ENCODE results near the gene BNC1.

BNC1 gene

GRCh38 chr15:83284559-83285283 lies at the start of gene BNC1:
BNC1 (minus strand) TSS chr15:83284664; CDS start chr15:83284628, 36 bp downstream.
- TF ChIP-seq POLR2A (IDR thresholded peaks at IDR 0.05; ENCODE audit: low read depth, low read length), result no peak
- FAIRE-seq (no peak), DNase-seq (ENCODE audit: insufficient read length, low spot score) (no peak)

- DNase-seq (ENCODE audit: insufficient read length, low spot score), result no peak
- FAIRE-seq, result no peak
- TF ChIP-seq POLR2A (IDR thresholded peaks at IDR 0.05; ENCODE audit: low read depth, low read length), result no peak
These were observed 42.6 kb upstream of the BNC1 start for GRCh38 chr15:83327041-83327440.

- TF ChIP-seq POLR2A (IDR thresholded peaks at IDR 0.05; ENCODE audit: low read depth, low read length), result no peak
- DNase-seq (ENCODE audit: insufficient read length, low spot score) (no peak), FAIRE-seq (no peak)
These were observed 40.3 kb upstream of the BNC1 start for GRCh38 chr15:83324799-83325198.

- no peak for FAIRE-seq
- no peak for DNase-seq (ENCODE audit: insufficient read length, low spot score)
These were observed 38.8 kb upstream of the BNC1 start for GRCh38 chr15:83323296-83323711.

GRCh38 chr15:83322691-83323090 lies 38.2 kb upstream of the BNC1 start:
- no peak for TF ChIP-seq POLR2A (IDR thresholded peaks at IDR 0.05; ENCODE audit: low read depth, low read length)
- DNase-seq (ENCODE audit: insufficient read length, low spot score) (no peak), FAIRE-seq (no peak)

More at GRCh38 chr15:83323296-83323711, 38.8 kb upstream of the BNC1 start:
- TF ChIP-seq POLR2A (IDR thresholded peaks at IDR 0.05; ENCODE audit: low read depth, low read length), result no peak

- no peak for DNase-seq (ENCODE audit: insufficient read length, low spot score)
- no peak for TF ChIP-seq POLR2A (IDR thresholded peaks at IDR 0.05; ENCODE audit: low read depth, low read length)
- no peak for FAIRE-seq
These were observed 37.6 kb upstream of the BNC1 start for GRCh38 chr15:83322061-83322460.

- DNase-seq (ENCODE audit: insufficient read length, low spot score) (no peak), FAIRE-seq (no peak)
- TF ChIP-seq POLR2A (IDR thresholded peaks at IDR 0.05; ENCODE audit: low read depth, low read length), result no peak
These were observed 36.4 kb upstream of the BNC1 start for GRCh38 chr15:83320844-83321243.

- DNase-seq (ENCODE audit: insufficient read length, low spot score) (no peak), FAIRE-seq (no peak)
These were observed 35.9 kb upstream of the BNC1 start for GRCh38 chr15:83320404-83320803.

GRCh38 chr15:83319771-83320170 lies 35.3 kb upstream of the BNC1 start:
- no peak for FAIRE-seq
- no peak for TF ChIP-seq POLR2A (IDR thresholded peaks at IDR 0.05; ENCODE audit: low read depth, low read length)

More at GRCh38 chr15:83320404-83320803, 35.9 kb upstream of the BNC1 start:
- no peak for TF ChIP-seq POLR2A (IDR thresholded peaks at IDR 0.05; ENCODE audit: low read depth, low read length)

GRCh38 chr15:83318861-83319415 lies 34.5 kb upstream of the BNC1 start:
- FAIRE-seq (no peak), DNase-seq (ENCODE audit: insufficient read length, low spot score) (no peak)
- no peak for TF ChIP-seq POLR2A (IDR thresholded peaks at IDR 0.05; ENCODE audit: low read depth, low read length)

More at GRCh38 chr15:83319771-83320170, 35.3 kb upstream of the BNC1 start:
- no peak for DNase-seq (ENCODE audit: insufficient read length, low spot score)

GRCh38 chr15:83318036-83318435 lies 33.6 kb upstream of the BNC1 start:
- FAIRE-seq (no peak), DNase-seq (ENCODE audit: insufficient read length, low spot score) (no peak)
- no peak for TF ChIP-seq POLR2A (IDR thresholded peaks at IDR 0.05; ENCODE audit: low read depth, low read length)

- TF ChIP-seq POLR2A (IDR thresholded peaks at IDR 0.05; ENCODE audit: low read depth, low read length), result no peak
- FAIRE-seq, result no peak
- DNase-seq (ENCODE audit: insufficient read length, low spot score), result no peak
These were observed 27.6 kb upstream of the BNC1 start for GRCh38 chr15:83312071-83312470.

GRCh38 chr15:83310521-83311456 lies 26.3 kb upstream of the BNC1 start:
- DNase-seq (ENCODE audit: insufficient read length, low spot score), result no peak
- no peak for FAIRE-seq
- TF ChIP-seq POLR2A (IDR thresholded peaks at IDR 0.05; ENCODE audit: low read depth, low read length), result no peak

GRCh38 chr15:83308671-83309070 lies 24.2 kb upstream of the BNC1 start:
- TF ChIP-seq POLR2A (IDR thresholded peaks at IDR 0.05; ENCODE audit: low read depth, low read length), result no peak
- FAIRE-seq, result no peak
- DNase-seq (ENCODE audit: insufficient read length, low spot score), result no peak

All from H54 (cell line).